Naive thymus-derived CD4-positive, alpha-beta T cell (primary cell): ENCODE data around the gene KLHDC7B. TPM values are rescaled to one million over a fixed set of nuclear protein-coding genes. Genes with fewer than 3 reads are reported as not detected.
"Not testable (repeated sequence)": the region's sequence is repeated elsewhere in the genome, so short reads cannot be mapped to it uniquely, and the experiment has no call there.

Experiments used
- ATAC-seq: fragments of 150-1000 bp; cut with Tn5 transposase; 2 replicates; pipeline ENCODE4 v1.10.0; 2021; ENCODE audit warnings: mild to moderate bottlenecking, moderate library complexity
- CTCF ChIA-PET: fragments of 350-600 bp; sonication (Branson Sonifier 250); formaldehyde crosslinking; loops from one replicate; lab custom pipeline; 2021; ENCODE audit warnings: antibody characterized with exemption; lab: Charles Lee
- POLR2A ChIA-PET: fragments of 350-600 bp; sonication (Branson Sonifier 250); formaldehyde crosslinking; loops from one replicate; lab custom pipeline; 2021; ENCODE audit warnings: antibody characterized with exemption, inconsistent platforms; lab: Charles Lee
- DNase-seq, 9 donors: peaks; one replicate each; pipeline versions ENCODE4 v3.0.0 to v3.0.0-alpha.2; 2020 to 2022; ENCODE audit warnings: mixed read lengths in 1 of 9
- H3K27ac ChIP-seq: one replicate; pipeline ENCODE4 v1.7.0; 2013; ENCODE audit warnings: mild to moderate bottlenecking, low read depth, low read length, moderate library complexity
- H3K27me3 ChIP-seq, 2 donors: one replicate each; pipeline ENCODE4 v1.7.0; 2013; ENCODE audit warnings: low read length in 2 of 2, mild to moderate bottlenecking in 2 of 2, moderate library complexity in 2 of 2; ENCODE audit not compliant: control insufficient read depth in 2 of 2, insufficient read depth in 2 of 2
- H3K36me3 ChIP-seq, 3 experiments: 1 replicate in 2 of 3; 2 replicates in 1 of 3; pipeline ENCODE4 v1.7.0; 2013; ENCODE audit warnings: low read length in 3 of 3, mild to moderate bottlenecking in 3 of 3, moderate library complexity in 1 of 3; ENCODE audit not compliant: insufficient read depth in 3 of 3, control insufficient read depth in 2 of 3
- H3K4me1 ChIP-seq, 2 donors: one replicate each; pipeline ENCODE4 v1.7.0; 2013; ENCODE audit warnings: low read length in 2 of 2, mild to moderate bottlenecking in 2 of 2, moderate library complexity in 1 of 2; ENCODE audit not compliant: control insufficient read depth in 2 of 2, insufficient read depth in 2 of 2
- H3K4me3 ChIP-seq: 2 replicates; pipeline ENCODE4 v1.7.0; 2013; ENCODE audit warnings: mild to moderate bottlenecking, low read length
- H3K9me3 ChIP-seq, 3 experiments: 1 replicate in 2 of 3; 2 replicates in 1 of 3; pipeline ENCODE4 v1.7.0; 2013; ENCODE audit warnings: low read length in 3 of 3; ENCODE audit not compliant: control insufficient read depth in 2 of 3
- H3K27ac Mint-ChIP-seq, 9 donors: one replicate each; pipeline ENCODE4 v1.8.0; 2020 to 2022; ENCODE audit warnings: mixed read lengths in 9 of 9, mild to moderate bottlenecking in 8 of 9, moderate library complexity in 5 of 9, inconsistent platforms in 2 of 9
- H3K27me3 Mint-ChIP-seq, 5 donors: one replicate each; pipeline ENCODE4 v1.8.0; 2021 to 2022; ENCODE audit warnings: mixed read lengths in 5 of 5, mild to moderate bottlenecking in 1 of 5
- H3K36me3 Mint-ChIP-seq, 5 donors: one replicate each; pipeline ENCODE4 v1.8.0; 2020 to 2022; ENCODE audit warnings: mixed read lengths in 5 of 5, mild to moderate bottlenecking in 3 of 5, inconsistent platforms in 1 of 5
- H3K4me1 Mint-ChIP-seq, 7 donors: one replicate each; pipeline ENCODE4 v1.8.0; 2020 to 2022; ENCODE audit warnings: mixed read lengths in 7 of 7, mild to moderate bottlenecking in 3 of 7, inconsistent platforms in 1 of 7
- H3K4me3 Mint-ChIP-seq, 10 donors: one replicate each; pipeline ENCODE4 v1.8.0; 2020 to 2022; ENCODE audit warnings: mild to moderate bottlenecking in 10 of 10, mixed read lengths in 10 of 10, moderate library complexity in 6 of 10, inconsistent platforms in 2 of 10
- H3K9me3 Mint-ChIP-seq, 11 donors: one replicate each; pipeline ENCODE4 v1.8.0; 2020 to 2022; ENCODE audit warnings: mixed read lengths in 11 of 11, mild to moderate bottlenecking in 4 of 11, inconsistent platforms in 1 of 11, moderate library complexity in 1 of 11
- intact Hi-C, 2 donors: fragments of 100-400 bp; cut with micrococcal nuclease; formaldehyde crosslinking; loops; one replicate each; pipeline ENCODE4 v1.15.1; 2023
- polyA plus RNA-seq, 2 donors: library from polyadenylated mRNA; unstranded; fragments of 300-500 nt; fragmentation: Illumina TruSeq; gene quantifications; one replicate each; pipeline ENCODE4 v1.2.3, GENCODE V29; 2021
- total RNA-seq, 6 experiments: library from RNA in 5 of 6; stranded (reverse) in 5 of 6; gene quantifications; 1 replicate in 5 of 6; 2 replicates in 1 of 6; pipeline ENCODE4 v1.2.3 and lab custom pipeline; 2021 to 2026

The KLHDC7B gene
- total and polyA plus RNA-seq, 7 experiments from 2014 or later = 4.4 to 17.2 (median 7.8) TPM

GRCh38 chr22:50532824-50533796 is 12.6 kb upstream of the KLHDC7B start:
- Histone ChIP-seq H3K4me1 (peaks cover 4 to 7% of the 10 kb centered on the region in 2 donors), H3K4me3 (no peak overlapping the region), H3K27me3 (no peaks in the 10 kb centered on the region), H3K9me3 (no peaks in the 10 kb centered on the region), H3K36me3 (no peaks in the 10 kb centered on the region), H3K27ac (no peak overlapping the region)
- ChIA-PET CTCF (interaction anchor here (1.2 kb wide), 1 partner anchor 30 kb away, joined by 4 read pairs; the partner anchor contains the start of gene SYCE3), POLR2A (interaction anchor here (2.0 to 2.4 kb wide), 2 partner anchors 30 to 88 kb away, joined by 9 to 10 read pairs; partner anchors contain the start of gene SYCE3)
- Mint-ChIP-seq H3K36me3 (peaks cover 0 to 15% (median 0%) of the 10 kb centered on the region in 5 donors), H3K9me3 (no peaks in the 10 kb centered on the region), H3K4me3 (peak overlapping the region; percentile 23 to 96 (median 68)), H3K4me1 (peaks cover 5 to 54% (median 22%) of the 10 kb centered on the region in 7 donors), H3K27ac (peak overlapping the region in 6 of 9 donors; percentile 51 to 100 (median 86)), H3K27me3 (peaks cover 0 to 5% (median 0%) of the 10 kb centered on the region in 5 donors)
- DNase-seq (no peak), ATAC-seq (no peak)
- intact Hi-C loops = loop anchor here in 1 of 2 donors (10.0 kb wide), 1 partner anchor 568 kb away; the partner anchor contains the start of gene PIM3

GRCh38 chr22:50533856-50534711 is 11.6 kb upstream of the KLHDC7B start:
- intact Hi-C loops = loop anchor here in 1 of 2 donors (10.0 kb wide), 1 partner anchor 569 kb away; the partner anchor contains the start of gene PIM3
- H3K36me3 ChIP-seq, H3K27me3 Mint-ChIP-seq, H3K4me3 ChIP-seq, H3K9me3 ChIP-seq, DNase-seq, H3K27me3 ChIP-seq, H3K27ac ChIP-seq, H3K9me3 Mint-ChIP-seq, H3K36me3 Mint-ChIP-seq, ATAC-seq: not testable (repeated sequence)
- H3K4me1 ChIP-seq = peaks cover 11 to 12% of the 10 kb centered on the region in 2 donors
- Mint-ChIP-seq H3K4me3 (peak overlapping the region in 3 of 10 donors; percentile 24 to 96 (median 25)), H3K4me1 (peaks cover 7 to 49% (median 28%) of the 10 kb centered on the region in 7 donors), H3K27ac (peak overlapping the region in 7 of 9 donors; percentile 2 to 100 (median 85))
- POLR2A ChIA-PET = interaction anchor here (1.9 kb wide), 1 partner anchor 8 kb away, joined by 8 read pairs; the partner anchor contains the start of gene SCO2
- CTCF ChIA-PET = interaction anchor here (1.4 to 3.7 kb wide), 2 partner anchors 8 to 14 kb away, joined by 3 to 20 read pairs; partner anchors contain the start of gene SCO2

DNA sequence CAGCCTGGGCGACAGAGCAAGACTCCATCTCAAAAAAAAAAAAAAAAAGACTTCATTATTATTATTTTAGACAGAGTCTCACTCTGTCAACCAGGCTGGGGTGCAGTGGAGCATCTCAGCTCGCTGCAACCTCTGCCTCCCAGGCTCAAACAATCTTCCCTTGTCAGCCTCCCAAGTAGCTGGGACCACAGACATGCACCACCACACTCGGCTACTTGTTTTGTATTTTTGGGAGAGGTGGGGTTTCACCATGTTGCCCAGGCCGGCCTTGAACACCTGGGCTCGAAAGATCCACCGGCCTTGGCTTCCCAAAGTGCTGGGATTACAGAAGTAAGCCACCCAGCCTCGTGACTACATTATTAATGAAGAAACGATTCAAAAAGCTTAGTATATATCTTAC is 10.6 kb upstream of the KLHDC7B start:
- POLR2A ChIA-PET = interaction anchor here (0.9 to 1.9 kb wide), 2 partner anchors 9 to 86 kb away, joined by 3 to 8 read pairs; partner anchors contain the start of gene SCO2
- no peaks in the 10 kb centered on the region for H3K36me3 ChIP-seq
- no peaks in the 10 kb centered on the region for H3K9me3 Mint-ChIP-seq

DNA sequence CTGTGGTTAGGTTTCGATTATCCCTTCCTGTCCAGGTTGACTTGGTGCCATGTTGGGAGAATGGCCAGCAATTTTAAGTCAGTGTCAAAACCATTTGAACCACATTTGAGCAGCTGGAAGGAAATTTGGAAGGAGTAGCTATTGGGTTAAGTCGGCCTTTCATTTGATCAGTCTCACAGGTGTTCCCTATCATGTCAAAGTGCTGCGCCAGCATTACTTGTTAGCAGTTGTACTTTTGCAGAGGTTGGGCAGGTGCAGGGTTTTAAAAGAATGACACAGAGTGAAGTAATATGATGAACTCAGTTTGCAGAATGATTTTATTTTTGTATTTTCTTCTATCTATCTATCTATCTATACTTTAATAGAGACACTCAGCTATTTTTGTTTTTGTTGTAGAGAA is 9.5 kb upstream of the KLHDC7B start:
- peaks cover 24 to 68% (median 39%) of the 10 kb centered on the region in 7 donors for H3K4me1 Mint-ChIP-seq
- Histone ChIP-seq H3K4me3 (no peak overlapping the region), H3K4me1 (peaks cover 14 to 24% of the 10 kb centered on the region in 2 donors), H3K36me3 (no peaks in the 10 kb centered on the region), H3K27me3 (no peaks in the 10 kb centered on the region), H3K27ac (no peak overlapping the region), H3K9me3 (no peaks in the 10 kb centered on the region)
- H3K36me3 Mint-ChIP-seq = peaks cover 0 to 12% (median 0%) of the 10 kb centered on the region in 5 donors
- DNase-seq (no peak), ATAC-seq (no peak)
- intact Hi-C loops = loop anchor here in 1 of 2 donors (10.0 kb wide), 1 partner anchor 571 kb away; the partner anchor contains the start of gene PIM3
- H3K4me3 Mint-ChIP-seq = no peak overlapping the region
- peaks cover 0 to 5% (median 0%) of the 10 kb centered on the region in 5 donors for H3K27me3 Mint-ChIP-seq
- H3K27ac Mint-ChIP-seq = peak overlapping the region in 6 of 9 donors; percentile 32 to 100 (median 81)
- ChIA-PET CTCF (interaction anchor here (3.7 kb wide), 1 partner anchor 10 kb away, joined by 20 read pairs; the partner anchor contains the start of gene SCO2), POLR2A (interaction anchor here (0.7 to 1.6 kb wide), 4 partner anchors 11 to 45 kb away, joined by 3 to 5 read pairs (median 3); partner anchors contain the start of gene SCO2)
- peaks cover 0 to 2% (median 0%) of the 10 kb centered on the region in 11 donors for H3K9me3 Mint-ChIP-seq

More for the DNA sequence above, 10.6 kb upstream of the KLHDC7B start:
- Mint-ChIP-seq H3K27me3 (peaks cover 0 to 5% (median 0%) of the 10 kb centered on the region in 5 donors), H3K4me3 (no peak overlapping the region), H3K4me1 (peaks cover 16 to 58% (median 33%) of the 10 kb centered on the region in 7 donors), H3K27ac (peak overlapping the region in 3 of 9 donors; percentile 9 to 100 (median 74)), H3K36me3 (peaks cover 0 to 10% (median 0%) of the 10 kb centered on the region in 5 donors)
- peaks cover 19 to 20% of the 10 kb centered on the region in 2 donors for H3K4me1 ChIP-seq
- ATAC-seq (no peak), DNase-seq (no peak)
- CTCF ChIA-PET = interaction anchor here (1.4 to 3.7 kb wide), 2 partner anchors 9 to 13 kb away, joined by 3 to 20 read pairs; partner anchors contain the start of gene SCO2
- H3K27ac ChIP-seq = no peak overlapping the region
- intact Hi-C loops = loop anchor here in 1 of 2 donors (10.0 kb wide), 1 partner anchor 570 kb away; the partner anchor contains the start of gene PIM3
- H3K9me3 ChIP-seq = no peaks in the 10 kb centered on the region
- no peak overlapping the region for H3K4me3 ChIP-seq
- no peaks in the 10 kb centered on the region for H3K27me3 ChIP-seq

DNA sequence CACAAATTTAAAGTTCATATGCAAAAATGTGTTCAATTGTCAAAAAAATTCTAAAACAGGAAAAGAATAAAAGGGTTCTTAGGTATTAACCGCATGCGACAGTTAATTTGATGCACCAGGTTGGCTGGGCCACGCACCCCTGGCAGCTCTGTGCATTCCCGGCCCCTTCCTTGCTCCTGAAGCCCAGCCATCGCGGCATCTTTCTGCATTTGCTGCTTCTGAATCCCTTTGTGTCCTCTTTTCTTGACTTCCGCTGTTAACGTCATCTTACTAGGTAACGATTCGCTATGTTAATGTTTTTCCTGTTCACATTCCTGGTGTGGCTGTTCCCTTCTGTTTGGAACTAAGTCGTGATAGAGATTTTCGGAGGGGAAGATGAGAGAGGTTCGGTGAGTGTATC is 7.9 kb upstream of the KLHDC7B start:
- no peaks in the 10 kb centered on the region for H3K36me3 ChIP-seq
- peaks cover 14 to 24% of the 10 kb centered on the region in 2 donors for H3K4me1 ChIP-seq
- H3K27ac ChIP-seq = peak overlapping the region; percentile 99
- peaks cover 0 to 7% (median 0%) of the 10 kb centered on the region in 11 donors for H3K9me3 Mint-ChIP-seq
- H3K36me3 Mint-ChIP-seq = peaks cover 0 to 18% (median 0%) of the 10 kb centered on the region in 5 donors
- H3K27me3 ChIP-seq = no peaks in the 10 kb centered on the region
- peaks cover 29 to 79% (median 41%) of the 10 kb centered on the region in 7 donors for H3K4me1 Mint-ChIP-seq
- H3K9me3 ChIP-seq = no peaks in the 10 kb centered on the region
- ChIA-PET POLR2A (interaction anchor here (1.0 to 4.5 kb wide), 5 partner anchors 11 to 83 kb away, joined by 3 to 127 read pairs (median 39); partner anchors contain the start of genes LMF2, NCAPH2, SCO2 and TYMP), CTCF (interaction anchor here (1.1 to 3.7 kb wide), 2 partner anchors 12 to 13 kb away, joined by 3 to 20 read pairs; partner anchors contain the start of gene SCO2)
- no peak for ATAC-seq
- peaks cover 0 to 2% (median 0%) of the 10 kb centered on the region in 5 donors for H3K27me3 Mint-ChIP-seq
- no peak overlapping the region for H3K4me3 ChIP-seq
- H3K27ac Mint-ChIP-seq = peak overlapping the region; percentile 74 to 100 (median 99)
- intact Hi-C loops = loop anchor here in 1 of 2 donors (2.0 to 10.0 kb wide), 3 partner anchors 25 to 573 kb away; partner anchors contain the start of genes CHKB, PIM3 and SYCE3
- H3K4me3 Mint-ChIP-seq = peak overlapping the region in 4 of 10 donors; percentile 5 to 65 (median 56)
- no peak for DNase-seq
